ENCODE measurements around the gene KRTAP1-3.
"Not testable (repeated sequence)": the region's sequence is repeated elsewhere in the genome, so short reads cannot be mapped to it uniquely, and the experiment has no call there.

The KRTAP1-3 gene

DNA sequence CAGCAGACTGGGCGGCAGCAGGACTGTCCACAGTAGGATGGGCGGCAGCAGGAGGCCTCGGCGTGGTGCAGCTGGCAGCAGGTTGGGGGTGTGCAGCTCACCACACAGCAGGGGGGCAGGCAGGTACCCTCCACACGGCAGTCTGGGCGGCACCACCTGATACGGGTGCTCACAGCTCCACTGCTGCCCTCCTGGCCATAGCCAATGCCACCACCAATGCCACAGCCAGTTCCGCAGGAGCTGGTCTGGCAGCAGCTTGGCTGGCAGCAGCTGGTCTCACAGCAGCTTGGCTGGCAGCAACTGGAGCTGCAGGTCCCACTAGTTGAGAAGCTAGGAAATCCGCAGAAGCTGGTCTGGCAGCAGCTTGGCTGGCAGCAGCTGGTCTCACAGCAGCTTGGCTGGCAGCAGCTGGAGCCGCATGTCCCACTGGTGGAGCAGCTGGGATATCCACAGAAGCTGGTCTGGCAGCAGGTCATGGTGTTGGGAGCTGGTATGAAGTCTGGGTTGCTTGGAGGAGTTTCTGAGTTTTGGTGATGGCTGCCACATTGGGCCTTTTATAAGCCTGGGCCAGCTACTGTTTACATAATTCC, at the start of gene KRTAP1-3:
Gene KRTAP1-3 (minus strand): TSS at position 529 of the 590 bp plus-strand sequence. CDS start 53 bp downstream, at position 476.
- H3K4me3 Mint-ChIP-seq, H3K9me3 Mint-ChIP-seq, H3K36me3 Mint-ChIP-seq, H3K27ac Mint-ChIP-seq, H3K4me1 Mint-ChIP-seq: not testable (repeated sequence)
- H3K27me3 Mint-ChIP-seq = peaks cover 48% of the 10 kb centered on the region
- peak; percentile 41 for ATAC-seq

GRCh38 chr17:41084100-41084856, 49.6 kb upstream of the KRTAP1-3 start, which contains the start of gene KRTAP4-7:
TSS of gene KRTAP4-7 (plus strand) at chr17:41084150. CDS start at chr17:41084207, 57 bp downstream.
- not testable (repeated sequence) for H3K4me3 Mint-ChIP-seq, H3K36me3 Mint-ChIP-seq, H3K4me1 Mint-ChIP-seq, H3K27ac Mint-ChIP-seq, ATAC-seq, H3K9me3 Mint-ChIP-seq
- peaks cover 24% of the 10 kb centered on the region for H3K27me3 Mint-ChIP-seq

DNA sequence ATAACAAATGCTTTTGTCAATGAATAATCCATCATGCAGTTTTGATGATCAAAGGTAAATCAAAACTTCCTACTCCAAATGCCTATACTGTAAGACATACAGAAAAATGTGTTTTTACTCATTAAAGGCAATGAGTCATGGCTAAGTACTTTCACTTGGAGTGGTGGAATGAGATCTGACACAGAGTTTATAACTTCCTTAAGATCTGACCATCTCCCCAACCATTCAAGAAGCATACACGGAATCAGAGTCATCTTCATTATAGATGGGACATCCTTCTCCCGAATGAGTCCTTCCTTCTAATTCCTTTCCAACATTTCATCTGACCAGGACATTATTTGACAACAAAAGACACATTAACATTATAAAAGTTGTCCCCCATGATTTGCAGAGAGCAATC, 48.8 kb upstream of the KRTAP1-3 start:
- not testable (repeated sequence) for H3K4me3 Mint-ChIP-seq, H3K4me1 Mint-ChIP-seq, H3K36me3 Mint-ChIP-seq, ATAC-seq, H3K9me3 Mint-ChIP-seq, H3K27ac Mint-ChIP-seq
- peaks cover 24% of the 10 kb centered on the region for H3K27me3 Mint-ChIP-seq

DNA sequence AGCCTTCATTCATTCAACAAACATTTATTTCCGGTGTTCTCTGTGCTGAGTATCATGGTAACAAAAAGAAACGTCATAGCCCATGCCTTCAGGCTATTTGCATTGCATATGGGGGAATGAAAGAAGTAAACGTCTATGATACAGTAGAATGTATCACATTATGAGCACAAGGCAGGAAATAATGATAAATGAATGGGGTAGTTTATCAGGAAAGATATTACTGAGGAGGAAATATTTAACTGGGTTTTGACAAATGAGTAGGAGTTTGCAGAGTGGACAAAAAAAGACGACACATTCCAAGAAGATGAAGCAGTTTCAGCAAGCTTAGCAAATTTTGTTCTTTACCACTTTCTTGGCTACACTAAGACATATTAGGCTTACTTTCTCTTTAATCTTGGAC, 48.0 kb upstream of the KRTAP1-3 start:
- Mint-ChIP-seq H3K4me3 (no peak overlapping the region), H3K27ac (no peak overlapping the region), H3K36me3 (no peaks in the 10 kb centered on the region), H3K9me3 (no peaks in the 10 kb centered on the region), H3K4me1 (no peaks in the 10 kb centered on the region), H3K27me3 (peaks cover 24% of the 10 kb centered on the region)
- no peak for ATAC-seq

- ATAC-seq = no peak
- Mint-ChIP-seq H3K9me3 (peaks cover 6% of the 10 kb centered on the region), H3K27me3 (peaks cover 58% of the 10 kb centered on the region), H3K36me3 (no peaks in the 10 kb centered on the region), H3K4me1 (no peaks in the 10 kb centered on the region), H3K4me3 (no peak overlapping the region), H3K27ac (no peak overlapping the region)
Measured at GRCh38 chr17:41076788-41077187, 42.1 kb upstream of the KRTAP1-3 start.

DNA sequence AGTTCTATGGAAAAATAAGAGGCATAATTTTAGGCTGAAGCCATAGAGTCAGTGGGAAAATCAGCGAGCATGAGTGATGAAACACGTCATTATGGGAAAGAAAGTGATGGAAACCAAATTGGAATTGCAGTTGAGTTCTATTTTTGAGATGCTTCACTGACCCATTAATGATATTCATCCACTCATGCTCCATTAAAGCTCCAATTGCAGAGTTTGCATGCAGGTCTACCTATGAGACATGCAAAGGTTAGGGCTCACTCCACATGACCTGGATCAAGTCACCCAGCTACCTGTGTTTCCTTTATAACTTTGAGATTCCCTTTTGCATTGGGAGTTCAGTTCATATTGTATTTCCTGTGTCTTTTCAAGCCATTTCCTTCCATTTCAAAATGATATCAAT, 39.0 kb upstream of the KRTAP1-3 start:
- Mint-ChIP-seq H3K9me3 (peaks cover 6% of the 10 kb centered on the region), H3K36me3 (no peaks in the 10 kb centered on the region)
- no peak for ATAC-seq

GRCh38 chr17:41071606-41072360, 37.1 kb upstream of the KRTAP1-3 start:
- Mint-ChIP-seq H3K36me3 (no peaks in the 10 kb centered on the region), H3K4me3 (no peak overlapping the region), H3K27ac (no peak overlapping the region), H3K9me3 (peaks cover 4% of the 10 kb centered on the region), H3K27me3 (peaks cover 44% of the 10 kb centered on the region), H3K4me1 (no peaks in the 10 kb centered on the region)
- ATAC-seq = no peak

More for the DNA sequence above, 39.0 kb upstream of the KRTAP1-3 start:
- no peaks in the 10 kb centered on the region for H3K4me1 Mint-ChIP-seq
- no peak overlapping the region for H3K27ac Mint-ChIP-seq
- peaks cover 48% of the 10 kb centered on the region for H3K27me3 Mint-ChIP-seq
- H3K4me3 Mint-ChIP-seq = no peak overlapping the region

DNA sequence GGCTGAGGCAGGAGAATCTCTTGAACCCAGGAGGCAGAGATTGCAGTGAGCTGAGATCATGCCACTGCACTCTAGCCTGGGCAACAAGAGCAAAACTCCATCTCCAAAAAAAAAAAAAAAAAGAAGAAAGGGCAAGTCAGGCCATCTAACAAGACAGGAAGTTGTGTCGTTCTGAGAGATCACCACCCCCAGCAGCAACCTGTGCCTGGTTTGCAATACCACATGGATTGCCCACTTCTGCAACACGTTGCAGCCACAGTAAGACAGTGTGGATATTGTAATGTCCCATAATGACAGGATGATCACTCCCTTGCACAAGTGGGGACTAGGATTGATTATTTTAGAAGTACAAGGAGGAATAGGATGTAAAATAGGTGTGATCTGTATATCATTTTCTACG, 34.4 kb upstream of the KRTAP1-3 start:
- Mint-ChIP-seq H3K36me3 (no peaks in the 10 kb centered on the region), H3K27me3 (peaks cover 19% of the 10 kb centered on the region), H3K27ac (no peak overlapping the region), H3K4me3 (no peak overlapping the region), H3K9me3 (no peaks in the 10 kb centered on the region), H3K4me1 (no peaks in the 10 kb centered on the region)
- no peak for ATAC-seq

DNA sequence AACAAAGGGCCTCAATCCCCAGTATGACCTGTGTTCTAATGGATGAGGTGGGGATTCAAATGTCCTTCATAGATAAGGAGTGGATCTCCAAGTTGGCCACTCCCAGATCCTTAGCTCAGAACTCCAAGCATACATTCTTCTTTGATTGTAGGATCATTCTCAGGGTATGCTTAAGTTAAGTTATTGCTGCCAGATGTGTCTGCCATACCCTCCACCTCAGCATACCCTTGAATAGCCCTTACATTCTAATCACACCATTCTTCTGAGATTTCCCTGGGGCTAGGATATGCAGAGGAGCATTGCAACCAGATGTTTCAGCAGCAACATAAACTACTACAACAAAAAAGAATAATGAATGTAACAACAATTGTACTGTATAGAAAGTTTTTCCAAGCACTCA, 32.6 kb upstream of the KRTAP1-3 start:
- no peaks in the 10 kb centered on the region for H3K9me3 Mint-ChIP-seq
- peaks cover 7% of the 10 kb centered on the region for H3K27me3 Mint-ChIP-seq
- no peaks in the 10 kb centered on the region for H3K4me1 Mint-ChIP-seq
- H3K4me3 Mint-ChIP-seq = no peak overlapping the region
- ATAC-seq = no peak
- no peak overlapping the region for H3K27ac Mint-ChIP-seq
- H3K36me3 Mint-ChIP-seq = no peaks in the 10 kb centered on the region

DNA sequence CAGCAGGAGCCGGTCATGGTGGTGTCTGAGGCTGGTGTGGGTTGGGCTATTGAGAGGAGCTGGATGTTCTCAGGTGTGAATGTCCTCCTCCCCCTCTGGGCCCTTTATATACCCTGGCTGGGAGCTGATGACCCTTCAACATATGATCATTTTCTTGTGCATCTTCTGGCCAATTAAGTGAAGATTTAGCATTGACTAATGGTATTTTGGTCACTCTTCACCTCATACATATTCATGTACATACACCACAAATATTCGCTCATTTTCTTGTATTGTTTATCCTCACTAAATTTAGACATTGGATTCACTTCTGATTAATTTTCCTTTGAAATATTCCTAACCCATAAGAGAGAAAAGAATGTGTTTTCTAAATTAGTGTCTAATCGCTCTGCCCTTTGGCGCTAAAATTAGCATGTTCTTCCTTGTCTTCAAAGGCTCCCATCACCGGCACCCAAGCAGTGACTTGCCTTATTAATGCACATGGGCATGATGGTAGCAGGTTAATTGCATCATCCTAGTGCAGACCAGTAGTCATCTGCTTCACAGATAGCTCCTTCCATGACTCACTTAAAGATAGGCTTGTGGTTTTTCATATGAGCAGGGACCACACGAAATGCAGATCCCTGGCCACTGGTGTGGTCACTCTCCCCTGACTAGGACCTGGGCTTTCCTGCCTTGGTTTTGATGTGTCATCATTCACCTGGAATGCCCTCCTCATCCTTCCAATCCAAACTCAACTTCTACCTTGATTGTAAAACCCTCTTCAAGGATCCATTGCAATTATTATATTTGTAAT, 31.4 kb upstream of the KRTAP1-3 start, which contains the start of gene KRTAP2-4:
Gene KRTAP2-4 (minus strand): TSS at position 51 of the 796 bp plus-strand sequence. CDS start 34 bp downstream, at position 17.
- no peaks in the 10 kb centered on the region for H3K36me3 Mint-ChIP-seq
- H3K27me3 Mint-ChIP-seq = peaks cover 7% of the 10 kb centered on the region
- no peak within 1 kb of the TSS for H3K4me3 Mint-ChIP-seq
- H3K4me1 Mint-ChIP-seq = no peaks in the 10 kb centered on the region
- H3K27ac Mint-ChIP-seq = no peak within 1 kb of the TSS
- no peak for ATAC-seq
- no peaks in the 10 kb centered on the region for H3K9me3 Mint-ChIP-seq

GRCh38 chr17:41065016-41065689, 30.5 kb upstream of the KRTAP1-3 start:
- H3K4me1 Mint-ChIP-seq, H3K4me3 Mint-ChIP-seq, H3K9me3 Mint-ChIP-seq, ATAC-seq, H3K27ac Mint-ChIP-seq, H3K36me3 Mint-ChIP-seq: not testable (repeated sequence)
- H3K27me3 Mint-ChIP-seq = peaks cover 15% of the 10 kb centered on the region

DNA sequence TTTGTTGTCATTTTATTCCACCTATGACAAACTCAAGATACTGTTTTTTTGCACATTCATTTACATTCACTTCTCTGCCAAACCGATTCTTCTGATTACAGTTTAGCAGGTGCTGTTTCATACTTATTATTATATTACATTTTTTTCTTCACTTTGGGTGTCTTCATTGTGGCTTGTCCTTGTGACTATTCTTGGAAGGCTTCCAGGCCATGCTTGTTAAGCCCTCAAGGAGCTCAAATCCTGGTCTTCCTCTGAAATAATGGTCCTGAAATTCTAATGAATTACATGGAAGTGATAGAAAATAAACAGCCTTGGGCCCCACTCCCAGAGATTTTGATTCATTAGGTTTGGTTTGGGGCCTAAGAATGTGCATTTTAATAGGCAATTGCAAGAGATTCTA, 29.6 kb upstream of the KRTAP1-3 start:
- Mint-ChIP-seq H3K9me3 (no peaks in the 10 kb centered on the region), H3K27me3 (peaks cover 22% of the 10 kb centered on the region), H3K36me3 (no peaks in the 10 kb centered on the region), H3K4me1 (no peaks in the 10 kb centered on the region), H3K27ac (no peak overlapping the region), H3K4me3 (no peak overlapping the region)
- no peak for ATAC-seq

DNA sequence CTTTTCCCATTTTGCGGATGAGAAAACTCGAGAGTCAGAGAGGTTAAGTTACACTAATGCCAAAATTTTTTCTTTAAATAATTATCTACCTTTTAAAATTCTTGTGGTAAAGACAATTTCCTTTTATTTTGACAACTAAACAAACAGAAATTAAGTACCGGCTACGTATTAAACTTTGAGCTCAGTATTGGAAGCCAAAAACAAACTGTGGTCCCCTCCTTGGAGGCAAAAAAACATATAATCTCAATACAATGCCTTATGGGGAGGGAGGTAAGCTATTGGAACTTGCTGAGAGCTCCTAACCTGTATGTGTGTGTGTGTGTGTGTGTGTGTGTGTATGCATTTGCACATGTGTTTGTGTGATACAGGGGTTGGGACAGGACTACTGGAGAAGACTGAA, 28.8 kb upstream of the KRTAP1-3 start:
- Mint-ChIP-seq H3K27ac (no peak overlapping the region), H3K36me3 (no peaks in the 10 kb centered on the region), H3K4me1 (no peaks in the 10 kb centered on the region), H3K27me3 (peaks cover 30% of the 10 kb centered on the region), H3K4me3 (no peak overlapping the region), H3K9me3 (no peaks in the 10 kb centered on the region)
- ATAC-seq = no peak

GRCh38 chr17:41061964-41062363, 27.3 kb upstream of the KRTAP1-3 start:
- Mint-ChIP-seq H3K4me3 (no peak overlapping the region), H3K36me3 (no peaks in the 10 kb centered on the region), H3K27me3 (peaks cover 44% of the 10 kb centered on the region), H3K4me1 (no peaks in the 10 kb centered on the region), H3K9me3 (peaks cover 4% of the 10 kb centered on the region), H3K27ac (no peak overlapping the region)
- no peak for ATAC-seq
